HG02981 (cell line): ENCODE measurements around the gene SLC37A2.

ENCODE experiments used
- ATAC-seq: cut with Tn5 transposase; IDR thresholded peaks from one replicate; pipeline ENCODE4 v1.9.1; 2021; ENCODE audit warnings: mild to moderate bottlenecking, moderate library complexity; ENCODE audit not compliant: unreplicated experiment

Gene SLC37A2

DNA sequence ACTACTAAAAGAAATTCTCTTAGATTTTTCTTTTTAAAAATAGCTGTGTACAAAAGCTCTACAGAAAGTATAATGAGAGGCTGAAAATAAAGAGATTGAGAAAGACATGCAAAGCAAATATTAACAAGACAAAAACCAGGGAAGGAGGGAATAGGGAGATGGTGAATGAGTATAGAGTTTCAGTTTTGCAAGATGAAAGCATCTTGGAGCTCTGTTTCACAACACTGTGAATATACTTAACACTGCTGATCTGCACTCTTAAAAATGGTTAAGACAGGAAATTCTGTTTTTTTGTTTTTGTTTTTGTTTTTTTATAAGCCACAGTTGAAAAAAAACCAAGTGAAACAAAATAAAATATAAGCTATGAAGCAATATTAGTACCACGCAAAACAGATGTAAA lies 42.8 kb downstream of the SLC37A2 start:
- ATAC-seq: no peak

DNA sequence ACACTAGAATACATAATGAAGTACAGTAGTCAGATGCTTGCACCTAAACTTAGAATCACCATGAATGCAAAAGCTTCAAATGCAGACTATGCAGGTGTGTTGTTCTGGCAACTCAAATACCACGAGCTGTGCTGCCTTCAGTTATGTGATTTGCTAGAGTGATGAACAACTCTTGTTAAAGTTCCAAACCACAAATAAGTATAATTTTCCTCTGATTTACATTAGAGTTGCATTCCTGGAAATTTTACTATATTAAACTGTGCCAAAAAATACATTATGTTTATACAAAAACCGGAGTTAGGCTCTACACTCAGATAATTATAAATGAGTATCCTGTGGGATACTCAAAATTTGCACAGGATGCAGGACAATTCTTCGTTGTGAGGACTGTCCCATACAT lies 45.4 kb downstream of the SLC37A2 start:
- ATAC-seq: no peak

DNA sequence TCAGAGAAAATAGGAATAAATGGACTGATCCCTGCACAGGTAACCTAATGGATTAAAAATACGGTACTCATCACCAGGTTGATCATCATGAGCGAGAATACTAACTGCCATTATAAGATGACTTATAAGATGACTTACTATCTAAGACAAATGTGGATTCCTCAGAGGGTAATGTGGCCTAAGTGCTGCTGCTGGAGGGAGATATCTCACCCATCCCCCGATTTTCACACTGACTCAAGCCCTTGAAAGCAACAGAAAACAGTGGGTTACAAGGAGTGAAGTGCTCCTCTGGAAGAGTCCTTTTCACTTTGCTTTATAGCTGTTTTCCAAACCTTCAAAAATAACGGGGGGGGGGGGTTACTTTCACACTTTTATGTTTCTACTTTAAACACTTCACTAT lies 47.4 kb downstream of the SLC37A2 start:
- ATAC-seq: no peak

DNA sequence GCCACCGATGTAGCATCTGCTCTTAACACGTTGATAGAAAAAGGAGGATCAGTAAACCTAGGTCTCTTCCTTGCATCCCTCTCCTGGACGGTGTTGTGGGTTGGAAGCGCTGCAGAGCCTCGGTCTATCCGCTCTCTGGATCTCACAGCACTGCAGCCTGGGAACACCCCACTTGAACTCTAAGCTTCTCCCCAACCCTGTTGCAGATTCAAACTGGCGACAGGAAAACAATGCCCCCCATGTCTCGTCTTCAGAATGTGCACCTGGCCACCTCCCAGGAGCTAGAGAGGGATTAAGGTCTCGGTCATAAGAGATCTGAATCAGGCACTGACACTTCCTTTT lies 47.9 kb downstream of the SLC37A2 start:
- ATAC-seq: no peak

DNA sequence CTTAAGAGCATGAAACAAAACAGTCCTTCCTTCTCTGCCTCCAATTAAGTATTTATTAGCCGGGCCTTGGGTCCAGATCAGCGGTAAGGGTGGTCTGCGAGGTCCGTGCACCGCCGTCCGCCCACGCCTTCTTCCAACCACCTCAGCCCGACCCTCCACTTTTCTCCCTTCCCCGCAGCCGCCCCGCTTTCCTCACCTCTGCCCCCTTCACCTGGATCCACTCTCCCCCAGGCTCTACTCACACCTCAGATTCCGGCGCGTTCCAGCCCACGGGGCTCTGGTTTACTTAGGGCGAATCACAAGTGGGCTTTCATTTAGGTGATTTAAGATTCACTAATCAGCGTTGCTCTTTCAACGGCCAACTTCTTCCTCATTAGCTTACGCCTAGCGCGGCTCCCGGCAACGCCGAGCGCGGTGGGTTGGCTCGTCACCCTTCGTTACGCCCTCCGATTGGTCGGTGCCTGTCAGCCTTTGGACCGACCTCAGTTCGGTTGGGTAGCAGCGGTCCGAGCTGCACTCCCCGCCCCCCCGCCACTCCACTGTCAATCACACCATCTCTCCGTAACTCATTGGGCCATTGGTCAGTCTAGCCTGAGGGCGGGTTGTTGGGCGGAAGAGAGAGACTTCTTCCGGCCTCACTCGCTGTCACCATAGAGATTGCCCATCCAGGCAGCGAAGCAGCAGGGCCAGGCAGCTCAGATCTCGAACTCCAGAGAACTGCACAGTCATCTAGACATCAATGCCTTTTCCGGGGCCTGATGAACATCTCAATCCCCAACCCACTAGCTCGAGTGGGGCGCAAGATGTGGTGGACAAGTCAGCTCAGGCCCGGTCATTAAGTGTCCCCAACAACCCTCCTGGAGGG lies 48.5 kb downstream of the SLC37A2 start, which contains the start of gene TMEM218:
TMEM218 (minus strand) TSS at position 284 of the 865 bp plus-strand sequence. CDS start 9,385 bp downstream, outside the sequence.
- peak; percentile 97 for ATAC-seq

DNA sequence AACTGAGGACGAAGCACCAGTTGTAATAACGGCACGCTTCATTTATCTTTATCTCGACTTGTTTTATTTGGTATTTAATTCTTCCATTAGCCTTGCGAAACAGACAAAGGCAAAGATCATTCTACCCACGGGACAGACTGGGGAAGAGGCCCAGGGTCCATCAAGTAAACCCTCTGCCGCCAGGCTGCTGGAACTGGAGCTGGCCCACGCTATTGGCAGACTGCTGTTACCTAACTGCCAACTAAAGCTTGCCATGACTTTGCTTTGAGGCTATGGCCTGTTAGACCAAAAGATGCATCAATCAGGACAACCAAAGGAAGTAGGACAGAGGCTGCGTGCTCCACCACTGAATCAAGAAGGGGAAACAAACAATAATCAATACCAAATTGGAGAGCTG lies 49.1 kb downstream of the SLC37A2 start:
- ATAC-seq: no peak

DNA sequence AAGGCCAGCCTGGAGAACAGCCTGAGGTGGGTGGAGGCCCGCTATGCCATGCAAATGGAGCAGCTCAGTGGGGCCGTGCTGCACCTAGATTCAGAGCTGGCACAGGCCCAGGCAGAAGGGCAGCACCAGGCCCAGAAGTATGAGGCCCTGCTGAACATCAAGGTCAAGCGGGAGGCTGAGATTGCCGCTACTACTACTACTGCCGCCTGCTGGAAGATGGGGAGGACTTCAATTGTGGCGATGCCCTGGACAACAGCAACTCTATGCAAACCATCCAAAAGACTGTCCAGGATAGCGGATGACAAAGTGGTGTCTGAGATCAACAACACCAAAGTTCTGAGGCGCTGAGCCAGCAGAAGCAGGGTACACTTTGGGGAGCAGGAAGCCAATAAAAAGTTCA lies 51.4 kb downstream of the SLC37A2 start:
- no peak for ATAC-seq

DNA sequence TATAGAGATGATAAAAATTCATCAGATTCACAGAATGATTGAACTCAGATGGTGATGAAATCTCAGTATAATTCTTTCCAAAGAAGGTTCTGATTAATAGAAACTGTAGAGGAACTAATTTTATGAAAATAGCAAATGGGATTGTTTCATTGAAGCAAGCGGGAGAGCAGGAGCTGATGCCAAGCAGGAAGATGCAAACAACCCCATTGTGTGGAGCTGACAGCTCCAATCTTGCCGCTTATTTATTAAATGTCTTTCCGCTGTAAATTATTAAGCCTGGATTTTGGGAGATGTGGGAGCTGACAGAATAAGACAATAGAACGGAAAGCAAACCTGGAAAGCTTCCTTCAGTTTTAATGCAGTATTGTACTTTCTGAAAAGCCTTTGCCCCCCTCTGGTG lies 54.3 kb downstream of the SLC37A2 start:
- no peak for ATAC-seq

DNA sequence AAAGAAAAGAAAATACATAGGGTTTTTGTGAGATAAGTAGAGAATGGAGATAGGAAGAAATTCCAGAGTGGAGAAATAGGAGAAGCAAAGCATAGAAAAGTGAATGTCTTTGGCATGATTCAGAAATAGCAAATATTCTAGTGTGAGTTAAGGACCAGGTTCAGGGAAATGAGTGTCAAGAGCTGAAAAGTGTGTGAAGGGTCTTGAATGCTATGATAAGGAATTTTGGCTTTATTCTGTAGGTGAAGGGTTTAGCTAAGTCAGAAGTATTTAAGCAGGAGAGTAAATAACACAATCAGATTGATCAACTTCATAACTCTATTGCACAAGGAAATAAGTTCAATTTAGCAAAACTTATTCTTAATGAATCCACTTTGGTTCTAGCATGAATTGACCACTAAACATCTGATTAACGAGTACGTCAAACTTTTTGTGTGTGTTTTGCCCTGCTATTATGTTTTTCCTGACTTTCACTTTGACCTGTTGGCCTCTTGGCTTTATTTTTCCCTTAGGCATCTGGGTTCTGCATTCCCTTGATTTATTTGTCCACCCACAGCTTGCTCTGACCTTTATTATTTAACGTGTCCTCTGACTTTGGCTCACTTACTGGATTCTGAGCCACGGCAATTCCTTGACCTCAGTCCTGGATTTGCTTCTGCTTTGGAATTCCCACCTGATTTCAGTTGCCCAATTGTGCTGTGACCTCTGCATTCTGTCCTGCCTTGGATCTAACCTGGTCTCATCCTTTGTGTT lies 60.3 kb downstream of the SLC37A2 start:
- ATAC-seq: no peak

DNA sequence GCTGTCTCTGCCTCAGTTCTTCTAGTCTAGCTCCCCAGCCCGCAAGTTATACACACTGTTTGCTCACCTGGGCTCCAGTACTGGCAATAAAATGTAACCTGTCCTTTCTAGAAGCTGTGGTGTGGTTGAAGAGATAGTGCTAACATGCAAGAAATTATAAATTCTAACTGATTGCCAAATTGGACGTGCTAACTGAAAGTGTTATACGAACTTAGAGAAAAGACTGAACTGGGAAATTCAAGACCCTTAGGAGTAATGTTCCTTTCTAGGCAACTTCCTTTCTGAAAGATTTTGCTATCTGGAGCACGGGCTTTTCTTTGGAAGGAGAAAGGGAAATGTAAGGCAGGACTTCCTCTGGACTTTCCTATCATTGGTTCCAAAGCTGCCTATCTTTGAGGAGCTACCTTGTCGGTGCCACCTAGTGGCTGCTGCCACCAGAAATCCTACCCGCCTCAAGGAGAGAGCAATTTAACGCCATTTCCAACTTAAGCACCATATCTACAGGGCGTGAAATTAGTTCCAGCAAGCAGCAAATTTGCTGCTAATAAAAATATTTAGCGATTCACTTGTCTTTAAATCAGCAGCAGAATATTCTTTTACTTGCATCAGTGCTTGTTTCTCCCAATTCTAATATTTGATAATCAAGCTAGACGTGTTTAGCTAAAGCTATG lies 61.0 kb downstream of the SLC37A2 start:
- ATAC-seq: peak; percentile 73

DNA sequence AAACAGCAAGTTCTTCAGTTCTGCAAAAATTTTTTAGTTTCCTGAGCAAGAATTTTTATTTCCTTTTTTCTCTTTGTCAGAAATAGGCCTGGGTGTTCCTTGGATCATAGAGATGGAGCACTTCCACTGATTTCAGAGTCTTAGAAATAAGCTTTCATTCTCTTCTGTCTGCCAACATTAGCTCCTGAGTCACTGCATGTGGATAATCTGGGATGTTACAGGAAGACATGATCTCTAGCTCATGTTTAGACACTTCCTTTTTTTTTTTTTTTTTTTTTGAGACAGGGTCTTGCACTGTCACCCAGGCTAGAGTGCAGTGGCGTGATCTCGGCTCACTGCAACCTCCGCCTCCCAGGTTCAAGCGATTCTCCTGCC lies 61.5 kb downstream of the SLC37A2 start:
- no peak for ATAC-seq

DNA sequence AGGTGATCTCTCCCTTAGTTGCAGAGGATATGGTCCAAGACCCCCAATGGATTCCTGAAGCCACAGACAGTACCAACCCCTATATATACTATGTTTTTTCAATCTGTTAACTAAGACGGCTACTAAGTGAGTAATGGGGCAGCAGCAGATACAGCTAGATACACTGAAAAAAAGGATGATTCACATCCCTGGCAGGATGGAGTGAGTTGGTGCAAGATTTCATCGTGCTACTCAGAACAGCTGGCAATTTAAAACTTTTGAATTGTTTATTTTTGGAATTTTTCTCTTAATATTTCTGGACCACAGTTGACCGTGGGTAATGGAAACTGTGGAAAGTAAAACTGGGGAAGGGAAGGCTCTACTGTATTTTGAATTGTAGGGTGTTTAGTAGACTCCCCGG lies 65.3 kb downstream of the SLC37A2 start:
- ATAC-seq: no peak

DNA sequence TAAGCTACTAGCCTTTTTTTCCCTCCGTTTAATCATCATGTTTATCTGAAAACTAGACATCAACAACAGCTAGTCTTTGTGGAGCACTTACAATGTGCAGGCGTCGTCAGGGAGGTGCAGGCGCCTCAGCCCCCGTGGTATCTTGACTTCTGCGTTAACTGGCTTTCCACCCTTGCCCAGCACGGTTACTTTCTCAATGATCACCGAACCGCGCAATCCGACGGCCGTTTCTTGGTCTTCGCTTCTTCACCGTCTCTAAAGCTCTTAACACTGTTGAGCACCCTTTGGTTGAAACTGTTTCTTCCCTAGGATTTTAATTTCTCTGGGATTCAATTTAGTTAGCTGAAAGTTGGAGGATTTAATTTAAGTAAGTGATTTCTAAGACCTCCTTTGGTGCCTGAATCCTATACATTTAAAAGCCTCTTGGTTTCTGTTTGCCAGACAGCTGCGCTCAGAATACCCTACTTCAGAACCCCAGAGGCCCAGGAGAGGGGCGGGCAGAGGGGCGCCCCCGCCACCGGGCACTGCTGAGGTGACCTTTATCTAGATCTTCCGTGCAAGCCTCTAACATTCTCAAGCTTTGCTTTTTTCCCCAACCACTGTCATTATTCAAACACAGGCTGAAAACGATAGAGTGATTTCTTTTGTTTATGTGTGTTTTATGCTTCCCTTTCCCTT lies 66.3 kb downstream of the SLC37A2 start:
- no peak for ATAC-seq

DNA sequence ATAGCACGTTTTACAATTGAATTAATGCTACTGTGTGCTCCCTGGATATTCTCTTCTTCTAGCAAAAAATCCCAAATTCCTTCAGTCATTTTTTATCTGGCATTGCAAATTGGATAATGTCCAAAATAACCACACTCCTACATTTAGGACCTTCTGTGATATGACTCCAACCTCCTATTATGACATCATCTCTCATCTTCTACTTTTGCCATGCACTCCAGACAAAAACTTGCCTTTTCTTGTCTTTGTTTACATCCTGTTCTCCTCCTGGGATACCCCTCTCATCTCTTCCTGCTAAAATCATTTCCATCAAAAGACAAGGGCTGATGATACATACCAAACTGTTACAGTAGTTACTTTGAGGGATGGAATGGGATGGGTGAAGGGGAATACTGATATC lies 69.0 kb downstream of the SLC37A2 start:
- ATAC-seq: no peak

DNA sequence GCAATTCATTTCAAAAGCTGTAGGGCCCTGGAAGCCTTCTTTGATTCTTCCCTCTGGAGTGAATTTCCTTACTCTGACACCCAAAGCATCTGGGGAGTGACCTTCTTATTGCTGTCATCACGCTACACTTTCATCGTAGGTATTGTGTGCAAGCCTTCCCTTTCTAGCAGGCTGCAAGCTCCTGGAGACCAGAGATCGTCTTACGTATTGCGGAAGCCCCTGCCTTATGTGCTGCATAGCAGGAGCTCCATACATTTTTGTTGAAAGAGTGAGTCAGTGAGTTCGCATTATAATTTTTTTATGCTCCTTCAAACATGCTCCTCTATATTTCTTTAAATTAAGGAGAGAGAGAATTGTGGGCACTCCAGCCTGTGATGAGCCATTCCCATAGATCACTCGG lies 69.5 kb downstream of the SLC37A2 start:
- ATAC-seq: no peak

DNA sequence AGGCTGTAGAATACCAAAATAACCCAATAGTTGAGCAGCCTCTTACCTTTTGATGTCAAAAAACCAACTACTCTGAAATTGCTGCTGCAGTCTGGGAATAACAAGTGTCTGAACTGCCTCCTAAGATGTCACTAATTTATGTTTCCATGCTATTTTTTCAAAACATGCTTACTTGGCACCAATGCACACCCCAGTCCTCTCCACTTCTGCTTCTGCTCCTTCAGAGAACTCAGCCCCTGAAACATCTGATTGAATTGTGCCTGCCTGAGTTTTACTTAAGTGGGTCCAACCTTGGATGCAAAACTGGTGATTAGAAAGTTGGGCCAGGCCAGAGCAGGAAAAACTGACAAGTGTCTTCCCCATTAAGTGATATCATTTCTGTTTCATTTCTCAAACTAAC lies 72.9 kb downstream of the SLC37A2 start:
- no peak for ATAC-seq

DNA sequence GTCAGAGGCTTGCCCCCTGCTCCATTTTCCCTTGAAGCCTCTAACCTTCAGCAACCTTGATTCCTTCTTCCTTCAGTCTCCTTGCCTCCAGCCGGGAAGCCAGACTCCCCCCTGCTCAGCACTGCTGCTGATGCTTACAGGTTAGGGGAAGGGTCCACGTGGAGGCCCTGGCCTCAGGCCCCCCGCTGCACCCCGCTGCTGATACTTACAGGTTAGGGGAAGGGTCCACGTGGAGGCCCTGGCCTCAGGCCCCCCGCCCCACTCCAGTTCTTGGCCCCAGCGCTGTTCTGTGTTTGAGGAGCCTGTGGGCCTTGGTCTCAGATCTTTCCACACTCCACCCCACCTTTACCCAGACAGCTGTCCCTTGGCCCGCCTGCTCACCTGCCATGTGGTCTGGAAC lies 75.9 kb downstream of the SLC37A2 start:
- no peak for ATAC-seq

DNA sequence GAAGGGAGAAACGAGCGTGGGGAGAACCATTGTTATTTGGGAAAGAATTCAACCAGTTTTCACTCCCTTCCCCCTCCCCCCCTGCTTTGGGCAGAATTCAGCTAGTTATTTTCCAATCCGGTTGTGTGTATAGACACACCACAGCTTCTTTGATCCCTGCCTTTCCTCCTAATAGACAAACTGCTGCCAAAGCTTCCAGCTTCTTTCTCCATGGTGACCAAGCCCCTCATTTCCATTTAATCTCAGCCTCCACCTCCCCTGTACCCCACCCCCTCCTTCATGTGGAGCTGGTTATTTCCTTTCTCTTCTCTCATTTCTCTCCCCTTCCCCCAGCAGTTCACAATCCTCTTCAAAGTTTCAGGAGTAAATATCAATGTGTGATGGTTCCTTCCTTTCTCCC lies 76.7 kb downstream of the SLC37A2 start:
- ATAC-seq: no peak
